Neural cell (in vitro differentiated cells): ENCODE data around the gene DIPK2B.

Source experiments
- EP300 ChIP-seq: fragments of 450-650 bp; conservative IDR thresholded peaks from 2 replicates; pipeline ENCODE4 v1.6.1; 2014; ENCODE audit warnings: antibody characterized with exemption, mild to moderate bottlenecking, moderate library complexity; ENCODE audit not compliant: poor library complexity, severe bottlenecking
- RAD21 ChIP-seq: fragments of 450-650 bp; conservative IDR thresholded peaks from 2 replicates; pipeline ENCODE4 v1.6.1; 2014; ENCODE audit warnings: antibody characterized with exemption, mild to moderate bottlenecking, moderate library complexity

- TF ChIP-seq RAD21, result no peak
- TF ChIP-seq EP300, result no peak
Observed at GRCh38 chrX:45184211-45184610, 16.5 kb downstream of the DIPK2B start.
